Lung (tissue), 12 donors: ENCODE measurements around the gene LINS1. TPM values are rescaled to one million over a fixed set of nuclear protein-coding genes. Genes with fewer than 3 reads are reported as not detected.

Experiments
- ATAC-seq: fragments of 200-7000 bp; cut with Tn5 transposase; one replicate; pipeline ENCODE4 v1.9.1; 2020; ENCODE audit warnings: moderate number of reproducible peaks; ENCODE audit not compliant: insufficient read depth, low FRiP score
- DNase-seq, 3 donors: peaks; one replicate each; pipeline ENCODE4 v3.0.0-alpha.2; 2013 to 2017
- H3K27ac ChIP-seq, 2 donors: one replicate each; pipeline ENCODE4 v1.5.1; 2013; ENCODE audit warnings: mild to moderate bottlenecking in 2 of 2, moderate library complexity in 2 of 2, control low read depth in 1 of 2, inconsistent platforms in 1 of 2, low read depth in 1 of 2, low read length in 1 of 2
- H3K27me3 ChIP-seq, 3 donors: one replicate each; pipeline ENCODE4 v1.5.1; 2013; ENCODE audit warnings: low read length in 2 of 3; ENCODE audit not compliant: control insufficient read depth in 3 of 3, insufficient read depth in 3 of 3
- H3K36me3 ChIP-seq, 4 donors: one replicate each; pipeline ENCODE4 v1.5.1; 2013; ENCODE audit warnings: low read length in 4 of 4, mild to moderate bottlenecking in 1 of 4, moderate library complexity in 1 of 4; ENCODE audit not compliant: control insufficient read depth in 4 of 4, insufficient read depth in 4 of 4
- H3K4me1 ChIP-seq, 5 donors: one replicate each; pipeline ENCODE4 v1.5.1; 2013; ENCODE audit warnings: low read length in 5 of 5, mild to moderate bottlenecking in 2 of 5, moderate library complexity in 1 of 5; ENCODE audit not compliant: control insufficient read depth in 5 of 5, insufficient read depth in 5 of 5
- H3K4me3 ChIP-seq: one replicate; pipeline ENCODE4 v1.5.1; 2013; ENCODE audit warnings: mild to moderate bottlenecking, control low read depth, moderate library complexity
- H3K9ac ChIP-seq, 2 donors: one replicate each; pipeline ENCODE4 v1.5.1; 2013; ENCODE audit warnings: low read length in 2 of 2, control low read depth in 1 of 2; ENCODE audit not compliant: insufficient read depth in 1 of 2
- H3K9me3 ChIP-seq, 4 donors: one replicate each; pipeline ENCODE4 v1.5.1; 2013; ENCODE audit warnings: low read length in 3 of 4, mild to moderate bottlenecking in 1 of 4, moderate library complexity in 1 of 4; ENCODE audit not compliant: control insufficient read depth in 4 of 4, insufficient read depth in 3 of 4
- CTCF ChIP-seq: IDR thresholded peaks from 2 replicates; pipeline ENCODE4 v1.5.1; 2012; ENCODE audit warnings: mild to moderate bottlenecking; ENCODE audit errors: control extremely low read depth, extremely low read depth
- WGBS, 2 donors: extraction: QIAGEN DNeasy Blood & Tissue Kit; methylation state at CpG; one replicate each; pipeline ENCODE4 v1.1.7; 2013; 5-methylcytosine and 5-hydroxymethylcytosine counted together
- polyA plus RNA-seq, 2 donors: library from polyadenylated mRNA; stranded (reverse); fragments of 200-250 nt; gene quantifications; one replicate each; pipeline ENCODE4 v1.2.1, GENCODE V29; 2013
- total RNA-seq, 2 donors: library from RNA; depleted of rRNA in 1 of 2; stranded (reverse); fragments of >200 nt in 1 of 2; gene quantifications; one replicate each; pipeline ENCODE4 v1.2.1, GENCODE V29; 2014 to 2021
- donor health status: control.
- donor health status: control.
- donor health status: Bipolar disorder and iron deficiency.
- donor health status: healthy.
- donor health status: DM: yes; HTN: yes; CAD: no.

Gene LINS1
- total and polyA plus RNA-seq, 4 donors, result 8.0 to 24.1 (median 11.9) TPM

GRCh38 chr15:100596792-100597191 lies 5.2 kb downstream of the LINS1 start:
- DNase-seq (no peak), ATAC-seq (peak; percentile 34)
- no peak for TF ChIP-seq CTCF
- WGBS, 2 donors, result 53 to 70% methylated on average over 7 of the region's 7 CpGs
- Histone ChIP-seq H3K4me1 (peaks cover 6 to 16% (median 9%) of the 10 kb centered on the region in 5 donors), H3K9me3 (no peaks in the 10 kb centered on the region), H3K27ac (no peak overlapping the region), H3K9ac (no peak overlapping the region), H3K4me3 (no peak overlapping the region), H3K27me3 (no peaks in the 10 kb centered on the region), H3K36me3 (peaks cover 0 to 4% (median 0%) of the 10 kb centered on the region in 4 donors)

GRCh38 chr15:100595964-100596363 lies 6.0 kb downstream of the LINS1 start:
- H3K4me1 ChIP-seq, result peaks cover 3 to 12% (median 6%) of the 10 kb centered on the region in 5 donors
- no peak overlapping the region for H3K27ac ChIP-seq
- no peak for TF ChIP-seq CTCF
- no peak overlapping the region for H3K4me3 ChIP-seq
- no peaks in the 10 kb centered on the region for H3K27me3 ChIP-seq
- H3K36me3 ChIP-seq, result peaks cover 0 to 4% (median 0%) of the 10 kb centered on the region in 4 donors
- ATAC-seq (no peak), DNase-seq (no peak)
- H3K9me3 ChIP-seq, result no peaks in the 10 kb centered on the region
- no peak overlapping the region for H3K9ac ChIP-seq
- WGBS, 2 donors, result 89 to 100% methylated on average over 3 of the region's 3 CpGs

- Histone ChIP-seq H3K9ac (no peak overlapping the region), H3K9me3 (peaks cover 0 to 14% (median 4%) of the 10 kb centered on the region in 4 donors), H3K27ac (no peak overlapping the region), H3K36me3 (peaks cover 0 to 4% (median under 1%) of the 10 kb centered on the region in 4 donors), H3K4me1 (peaks cover 0 to 8% (median 0%) of the 10 kb centered on the region in 5 donors), H3K27me3 (no peaks in the 10 kb centered on the region), H3K4me3 (no peak overlapping the region)
- DNase-seq (no peak), ATAC-seq (no peak)
- TF ChIP-seq CTCF, result no peak
- 99 to 100% methylated on average over 2 of the region's 2 CpGs for WGBS, 2 donors
Measured at GRCh38 chr15:100593431-100593830, 8.6 kb downstream of the LINS1 start.

GRCh38 chr15:100592898-100593297 lies 9.1 kb downstream of the LINS1 start:
- Histone ChIP-seq H3K27ac (no peak overlapping the region), H3K36me3 (peaks cover 0 to 4% (median under 1%) of the 10 kb centered on the region in 4 donors), H3K4me1 (peaks cover 0 to 8% (median 0%) of the 10 kb centered on the region in 5 donors), H3K4me3 (no peak overlapping the region), H3K9me3 (peaks cover 0 to 19% (median 4%) of the 10 kb centered on the region in 4 donors), H3K27me3 (no peaks in the 10 kb centered on the region), H3K9ac (no peak overlapping the region)
- no peak for TF ChIP-seq CTCF
- no peak for DNase-seq
- 79 to 87% methylated on average over 3 of the region's 3 CpGs for WGBS, 2 donors
- ATAC-seq, result no peak
